ENCODE measurements around the gene NEK2. TPM values are rescaled to one million over a fixed set of nuclear protein-coding genes. Genes with fewer than 3 reads are reported as not detected.

The NEK2 gene
- total RNA-seq, 1 donor from 2014 or later = 3.4 TPM

DNA sequence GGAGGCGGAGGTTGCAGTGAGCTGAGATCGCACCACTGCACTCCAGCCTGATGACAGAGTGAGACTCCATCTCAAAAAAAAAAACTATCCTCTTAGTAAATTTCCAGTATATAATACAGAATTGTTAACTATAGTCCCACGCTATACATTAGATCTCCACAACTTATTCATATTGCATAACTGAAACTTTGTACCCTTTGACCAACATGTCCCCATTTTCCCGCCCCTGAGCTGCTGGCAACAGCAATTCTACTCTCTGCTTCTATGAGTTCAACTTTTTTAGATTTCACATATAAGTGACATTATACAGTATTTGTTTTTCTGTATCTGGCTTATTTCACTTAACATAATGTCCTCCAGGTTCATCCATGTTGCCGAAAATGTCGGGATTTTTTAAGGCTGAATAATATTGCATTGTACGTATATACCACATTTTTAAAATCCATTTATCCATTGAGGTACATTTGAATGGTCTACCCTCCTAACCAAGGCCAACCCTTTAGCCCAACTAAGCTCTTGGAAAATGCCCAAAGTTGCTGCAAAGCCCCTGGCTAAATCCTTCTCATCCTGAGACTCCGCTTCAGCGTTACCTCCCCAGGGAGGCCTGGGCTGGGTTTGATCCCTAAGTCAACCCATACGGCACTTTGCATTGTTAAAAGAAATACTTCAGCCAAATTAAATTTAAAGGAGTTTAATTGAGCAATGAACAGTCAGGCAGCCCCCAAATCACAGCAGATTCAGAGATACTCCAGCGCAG is 34.2 kb downstream of the NEK2 start:
- Mint-ChIP-seq H3K36me3 (ENCODE audit: unreplicated experiment) (no peaks in the 10 kb centered on the region), H3K9me3 (ENCODE audit: unreplicated experiment) (no peaks in the 10 kb centered on the region), H3K27me3 (ENCODE audit: unreplicated experiment) (peaks cover 2% of the 10 kb centered on the region), H3K4me1 (ENCODE audit: low read depth, unreplicated experiment) (no peaks in the 10 kb centered on the region), H3K27ac (ENCODE audit: unreplicated experiment) (no peak overlapping the region), H3K4me3 (ENCODE audit: unreplicated experiment) (no peak overlapping the region)
- TF ChIP-seq, protein P1, sequence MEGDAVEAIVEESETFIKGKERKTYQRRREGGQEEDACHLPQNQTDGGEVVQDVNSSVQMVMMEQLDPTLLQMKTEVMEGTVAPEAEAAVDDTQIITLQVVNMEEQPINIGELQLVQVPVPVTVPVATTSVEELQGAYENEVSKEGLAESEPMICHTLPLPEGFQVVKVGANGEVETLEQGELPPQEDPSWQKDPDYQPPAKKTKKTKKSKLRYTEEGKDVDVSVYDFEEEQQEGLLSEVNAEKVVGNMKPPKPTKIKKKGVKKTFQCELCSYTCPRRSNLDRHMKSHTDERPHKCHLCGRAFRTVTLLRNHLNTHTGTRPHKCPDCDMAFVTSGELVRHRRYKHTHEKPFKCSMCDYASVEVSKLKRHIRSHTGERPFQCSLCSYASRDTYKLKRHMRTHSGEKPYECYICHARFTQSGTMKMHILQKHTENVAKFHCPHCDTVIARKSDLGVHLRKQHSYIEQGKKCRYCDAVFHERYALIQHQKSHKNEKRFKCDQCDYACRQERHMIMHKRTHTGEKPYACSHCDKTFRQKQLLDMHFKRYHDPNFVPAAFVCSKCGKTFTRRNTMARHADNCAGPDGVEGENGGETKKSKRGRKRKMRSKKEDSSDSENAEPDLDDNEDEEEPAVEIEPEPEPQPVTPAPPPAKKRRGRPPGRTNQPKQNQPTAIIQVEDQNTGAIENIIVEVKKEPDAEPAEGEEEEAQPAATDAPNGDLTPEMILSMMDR (IDR thresholded peaks at IDR 0.05; ENCODE audit: partially characterized antibody, unreplicated experiment) = no peak
- DNase-seq = no peak

DNA sequence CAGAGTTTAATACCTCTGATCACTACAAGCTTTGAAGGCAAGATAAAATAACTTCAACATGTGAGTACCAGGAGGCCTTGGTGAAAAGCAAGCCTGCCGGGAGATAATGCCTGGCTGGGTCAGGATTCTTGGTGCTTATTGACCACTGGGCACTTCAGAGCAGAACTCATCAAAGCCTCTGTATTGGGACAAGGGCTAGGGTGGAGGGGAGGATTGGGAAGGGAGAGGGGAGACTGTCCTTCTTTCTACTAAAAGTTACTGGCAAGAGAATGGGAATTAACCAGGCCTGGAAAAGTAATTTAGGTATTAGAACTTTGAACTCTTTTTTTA is 35.2 kb downstream of the NEK2 start:
- H3K4me3 Mint-ChIP-seq (ENCODE audit: unreplicated experiment) = no peak overlapping the region
- no peak overlapping the region for H3K27ac Mint-ChIP-seq (ENCODE audit: unreplicated experiment)
- TF ChIP-seq, protein P1 (IDR thresholded peaks at IDR 0.05; ENCODE audit: partially characterized antibody, unreplicated experiment) = no peak
- no peak for DNase-seq
- no peaks in the 10 kb centered on the region for H3K9me3 Mint-ChIP-seq (ENCODE audit: unreplicated experiment)
- H3K27me3 Mint-ChIP-seq (ENCODE audit: unreplicated experiment) = peaks cover 2% of the 10 kb centered on the region
- H3K4me1 Mint-ChIP-seq (ENCODE audit: low read depth, unreplicated experiment) = no peaks in the 10 kb centered on the region
- no peaks in the 10 kb centered on the region for H3K36me3 Mint-ChIP-seq (ENCODE audit: unreplicated experiment)

DNA sequence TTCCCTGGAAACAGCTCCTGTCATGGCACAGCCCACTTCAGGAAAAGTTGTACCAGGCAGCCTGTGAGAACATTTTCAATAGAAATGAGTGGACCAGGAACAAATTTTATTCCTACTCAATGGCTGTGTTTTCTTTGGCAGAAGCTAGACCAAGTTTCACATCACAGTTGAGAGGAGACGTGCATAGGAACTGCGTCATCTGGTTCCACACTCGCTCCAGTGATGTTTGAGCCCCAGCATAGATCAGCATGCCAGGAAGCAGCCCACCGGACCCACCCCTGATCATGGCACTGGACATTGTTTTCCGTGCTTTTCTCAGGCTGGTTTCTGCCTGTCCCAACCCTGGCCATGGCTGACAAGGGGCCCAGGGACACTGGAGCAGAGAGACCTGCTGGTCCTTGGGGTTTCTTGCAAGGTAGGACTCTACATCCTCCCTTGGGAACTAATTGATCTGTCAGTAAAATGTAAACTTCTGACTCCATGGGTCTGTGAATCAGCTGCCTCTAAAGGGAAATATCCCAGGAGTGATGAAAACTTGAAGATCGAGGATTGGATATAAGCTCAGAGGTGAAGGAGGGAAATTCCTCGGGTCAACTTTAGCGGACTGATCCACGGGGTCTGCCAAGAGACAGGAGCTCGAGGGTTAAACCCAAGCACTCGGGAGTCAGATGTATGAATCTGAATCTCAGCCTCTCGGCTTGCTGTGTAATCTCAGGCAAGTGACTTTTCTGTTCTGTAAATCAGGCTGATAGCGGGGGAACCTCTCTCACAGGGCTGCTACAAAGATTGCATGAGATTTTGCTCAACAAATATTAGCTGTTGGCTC is 35.7 kb downstream of the NEK2 start:
- no peak for DNase-seq
- H3K4me1 Mint-ChIP-seq (ENCODE audit: low read depth, unreplicated experiment) = no peaks in the 10 kb centered on the region
- TF ChIP-seq, protein P1 (IDR thresholded peaks at IDR 0.05; ENCODE audit: partially characterized antibody, unreplicated experiment) = no peak
- H3K36me3 Mint-ChIP-seq (ENCODE audit: unreplicated experiment) = no peaks in the 10 kb centered on the region
- no peak overlapping the region for H3K27ac Mint-ChIP-seq (ENCODE audit: unreplicated experiment)
- no peaks in the 10 kb centered on the region for H3K9me3 Mint-ChIP-seq (ENCODE audit: unreplicated experiment)
- H3K4me3 Mint-ChIP-seq (ENCODE audit: unreplicated experiment) = no peak overlapping the region
- H3K27me3 Mint-ChIP-seq (ENCODE audit: unreplicated experiment) = peaks cover 2% of the 10 kb centered on the region

DNA sequence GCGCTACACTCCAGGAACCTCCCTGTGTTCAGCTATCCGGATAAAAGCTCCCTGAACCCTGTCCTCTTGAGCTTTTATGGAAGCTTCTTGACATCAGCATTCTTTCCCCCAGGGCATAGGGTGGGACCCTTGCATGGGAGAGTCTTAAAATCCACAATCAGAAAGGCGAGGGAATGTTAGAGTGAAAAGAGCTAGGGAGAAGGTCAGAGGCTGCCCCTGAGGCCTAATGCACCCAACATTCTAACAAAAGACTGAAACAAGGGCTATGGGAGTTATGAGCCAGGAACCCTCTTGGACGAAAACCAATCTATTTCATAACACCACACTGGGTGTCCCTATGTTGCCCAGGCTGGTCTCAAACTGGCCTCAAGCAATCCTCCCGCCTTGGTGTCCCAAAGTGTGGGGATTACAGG is 36.7 kb downstream of the NEK2 start:
- Mint-ChIP-seq H3K4me1 (ENCODE audit: low read depth, unreplicated experiment) (no peaks in the 10 kb centered on the region), H3K27ac (ENCODE audit: unreplicated experiment) (no peak overlapping the region), H3K27me3 (ENCODE audit: unreplicated experiment) (peaks cover 2% of the 10 kb centered on the region), H3K9me3 (ENCODE audit: unreplicated experiment) (no peaks in the 10 kb centered on the region), H3K36me3 (ENCODE audit: unreplicated experiment) (no peaks in the 10 kb centered on the region), H3K4me3 (ENCODE audit: unreplicated experiment) (no peak overlapping the region)
- no peak for DNase-seq
- TF ChIP-seq, protein P1 (IDR thresholded peaks at IDR 0.05; ENCODE audit: partially characterized antibody, unreplicated experiment) = no peak

DNA sequence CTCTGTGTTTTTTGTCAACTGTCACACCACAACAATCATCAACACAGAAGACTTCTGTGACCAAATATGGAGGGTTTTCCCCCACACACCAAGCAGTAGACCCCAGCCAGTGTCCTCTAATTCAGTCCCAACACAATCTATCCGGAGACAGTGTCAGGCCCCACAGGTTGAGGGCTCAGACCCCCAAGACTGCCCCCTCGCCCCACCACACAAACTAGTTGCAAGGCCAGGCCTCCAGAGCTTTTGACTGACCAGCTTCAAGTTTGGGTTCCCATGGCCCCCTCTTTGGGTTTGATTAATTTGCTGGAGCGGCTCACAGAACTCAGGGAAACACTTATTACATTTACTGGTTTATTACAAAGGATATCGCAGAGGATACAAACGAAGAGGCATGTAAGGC is 37.2 kb downstream of the NEK2 start:
- no peak for DNase-seq
- Mint-ChIP-seq H3K4me3 (ENCODE audit: unreplicated experiment) (no peak overlapping the region), H3K36me3 (ENCODE audit: unreplicated experiment) (no peaks in the 10 kb centered on the region), H3K4me1 (ENCODE audit: low read depth, unreplicated experiment) (peaks cover 3% of the 10 kb centered on the region), H3K9me3 (ENCODE audit: unreplicated experiment) (no peaks in the 10 kb centered on the region), H3K27me3 (ENCODE audit: unreplicated experiment) (peaks cover 2% of the 10 kb centered on the region), H3K27ac (ENCODE audit: unreplicated experiment) (no peak overlapping the region)
- TF ChIP-seq, protein P1 (IDR thresholded peaks at IDR 0.05; ENCODE audit: partially characterized antibody, unreplicated experiment) = no peak
